ENCODE results near the gene DIS3L2.
"Not testable (repeated sequence)": the region's sequence is repeated elsewhere in the genome, so short reads cannot be mapped to it uniquely, and the experiment has no call there.

GRCh38 chr2:232385058-232385457 lies 423.5 kb downstream of the DIS3L2 start:
- not testable (repeated sequence) for TF ChIP-seq POLR2AphosphoS5 (IDR thresholded peaks at IDR 0.05; ENCODE audit: borderline replicate concordance, low read depth, low read length); EZH2 (IDR thresholded peaks at IDR 0.05)
